Body of pancreas (tissue), 4 donors: ENCODE data around the gene AGTRAP. TPM values are rescaled to one million over a fixed set of nuclear protein-coding genes. Genes with fewer than 3 reads are reported as not detected.

Source experiments
- ATAC-seq: fragments of 150-250 bp; one replicate; pipeline ENCODE4 v1.9.1; 2016
- DNase-seq, 4 donors: peaks; one replicate each; pipeline ENCODE4 v3.0.0-alpha.2; 2019
- H3K27ac ChIP-seq, 4 donors: fragments of 200-600 bp; sonication (generic); 1 replicate in 3 of 4; 2 replicates in 1 of 4; pipeline versions ENCODE4 v1.5.1 to v1.6.1; 2016 to 2019; ENCODE audit warnings: mild to moderate bottlenecking in 1 of 4, mixed read lengths in 1 of 4, moderate library complexity in 1 of 4
- H3K27me3 ChIP-seq, 2 donors: fragments of 200-600 bp; sonication (generic); one replicate each; pipeline ENCODE4 v1.6.0; 2016; ENCODE audit warnings: mild to moderate bottlenecking in 1 of 2
- H3K36me3 ChIP-seq, 2 donors: fragments of 200-600 bp; sonication (generic); replicated peaks in 1 of 2; 2 replicates each; pipeline ENCODE4 v1.5.1; 2016; ENCODE audit warnings: low read depth in 2 of 2; ENCODE audit not compliant: insufficient read depth in 1 of 2
- H3K4me1 ChIP-seq: fragments of 200-600 bp; sonication (generic); one replicate; pipeline ENCODE4 v1.6.0; 2016
- H3K4me3 ChIP-seq, 2 donors: fragments of 200-600 bp; sonication (generic); 1 replicate in 1 of 2; 2 replicates in 1 of 2; pipeline ENCODE4 v1.5.1; 2016 to 2019
- H3K9me3 ChIP-seq, 3 donors: fragments of 200-600 bp; sonication (generic); 1 replicate in 2 of 3; 2 replicates in 1 of 3; pipeline ENCODE4 v1.5.1; 2016
- POLR2A ChIP-seq, 3 donors: fragments of 450-650 bp; IDR thresholded peaks; one replicate each; pipeline ENCODE4 v1.6.1; 2016; ENCODE audit warnings: antibody characterized with exemption in 3 of 3, mild to moderate bottlenecking in 2 of 3
- WGBS, 2 donors: methylation state at CpG; one replicate each; pipeline ENCODE4 v1.1.5; 2017; 5-methylcytosine and 5-hydroxymethylcytosine counted together
- intact Hi-C: fragments of 100-400 bp; cut with DNase I; formaldehyde crosslinking; loops from one replicate; pipeline ENCODE4 v1.15.1; 2023
- total RNA-seq, 2 donors: library from RNA; depleted of rRNA; stranded (reverse); fragments of >200 nt; gene quantifications; one replicate each; pipeline ENCODE4 v1.1.0, GENCODE V29; 2016
- TF ChIP-seq, protein P1 (sequence below), 7 experiments: fragments of 450-650 bp in 4 of 7; fragments of 200-600 bp in 3 of 7; sonication (generic) in 3 of 7; IDR thresholded peaks; one replicate each; pipeline ENCODE4 v1.5.1; 2016 to 2019; ENCODE audit warnings: antibody characterized with exemption in 7 of 7

AGTRAP gene
- total RNA-seq, 2 donors from 2014 or later: 16.8 to 24.6 TPM

DNA sequence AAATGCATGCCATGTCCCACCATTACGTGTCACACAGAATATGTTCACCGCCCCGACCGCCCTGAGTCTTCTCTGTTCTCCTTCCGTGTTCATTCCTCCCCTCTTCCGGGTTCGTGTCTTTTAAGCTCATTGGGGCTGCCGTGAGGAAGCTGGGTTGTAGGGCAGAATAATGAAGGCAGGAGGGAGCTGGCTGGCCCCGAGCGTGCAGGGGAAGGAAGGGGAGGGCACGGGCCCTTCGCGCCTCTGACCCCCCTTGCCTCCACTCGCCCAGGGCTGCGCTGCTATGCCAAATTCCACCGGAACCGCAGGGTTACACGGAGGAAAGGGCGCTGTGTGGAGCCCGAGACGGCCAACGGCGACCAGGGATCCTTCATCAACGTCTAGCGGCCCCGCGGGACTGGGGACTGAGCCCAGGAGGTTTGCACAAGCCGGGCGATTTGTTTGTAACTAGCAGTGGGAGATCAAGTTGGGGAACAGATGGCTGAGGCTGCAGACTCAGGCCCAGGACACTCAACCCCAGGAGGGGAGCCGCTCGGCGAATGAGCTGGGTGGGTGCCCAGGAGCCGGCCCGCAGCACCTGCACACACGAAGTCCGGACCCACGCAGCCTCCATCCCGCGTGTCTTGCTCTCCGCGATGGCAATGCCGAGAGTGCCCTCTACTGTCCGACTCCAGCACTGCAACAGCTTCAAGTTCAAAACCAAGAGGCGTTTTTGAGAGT lies 16.5 kb upstream of the AGTRAP start:
- ATAC-seq (peak; percentile 86), DNase-seq (peak; percentile 82 to 87 (median 85))
- peak in 2 of 3 donors; percentile 6 to 28 for TF ChIP-seq POLR2A (IDR thresholded peaks at IDR 0.05)
- TF ChIP-seq, protein P1, sequence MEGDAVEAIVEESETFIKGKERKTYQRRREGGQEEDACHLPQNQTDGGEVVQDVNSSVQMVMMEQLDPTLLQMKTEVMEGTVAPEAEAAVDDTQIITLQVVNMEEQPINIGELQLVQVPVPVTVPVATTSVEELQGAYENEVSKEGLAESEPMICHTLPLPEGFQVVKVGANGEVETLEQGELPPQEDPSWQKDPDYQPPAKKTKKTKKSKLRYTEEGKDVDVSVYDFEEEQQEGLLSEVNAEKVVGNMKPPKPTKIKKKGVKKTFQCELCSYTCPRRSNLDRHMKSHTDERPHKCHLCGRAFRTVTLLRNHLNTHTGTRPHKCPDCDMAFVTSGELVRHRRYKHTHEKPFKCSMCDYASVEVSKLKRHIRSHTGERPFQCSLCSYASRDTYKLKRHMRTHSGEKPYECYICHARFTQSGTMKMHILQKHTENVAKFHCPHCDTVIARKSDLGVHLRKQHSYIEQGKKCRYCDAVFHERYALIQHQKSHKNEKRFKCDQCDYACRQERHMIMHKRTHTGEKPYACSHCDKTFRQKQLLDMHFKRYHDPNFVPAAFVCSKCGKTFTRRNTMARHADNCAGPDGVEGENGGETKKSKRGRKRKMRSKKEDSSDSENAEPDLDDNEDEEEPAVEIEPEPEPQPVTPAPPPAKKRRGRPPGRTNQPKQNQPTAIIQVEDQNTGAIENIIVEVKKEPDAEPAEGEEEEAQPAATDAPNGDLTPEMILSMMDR (IDR thresholded peaks at IDR 0.05): peak; percentile 88 to 96 (median 95)
- no peaks in the 10 kb centered on the region for H3K9me3 ChIP-seq
- H3K27ac ChIP-seq: peak overlapping the region in 3 of 4 donors; percentile 11 to 71 (median 63)
- no peaks in the 10 kb centered on the region for H3K27me3 ChIP-seq
- no peak overlapping the region for H3K4me3 ChIP-seq
- H3K36me3 ChIP-seq: no peaks in the 10 kb centered on the region
- WGBS, 2 donors: 5 to 26% methylated on average over 13 to 44 of the region's 44 CpGs
- peaks cover 12% of the 10 kb centered on the region for H3K4me1 ChIP-seq
- intact Hi-C loops: loop anchor here (5.0 kb wide), 1 partner anchor 72 kb away; no protein-coding TSS in a partner anchor

DNA sequence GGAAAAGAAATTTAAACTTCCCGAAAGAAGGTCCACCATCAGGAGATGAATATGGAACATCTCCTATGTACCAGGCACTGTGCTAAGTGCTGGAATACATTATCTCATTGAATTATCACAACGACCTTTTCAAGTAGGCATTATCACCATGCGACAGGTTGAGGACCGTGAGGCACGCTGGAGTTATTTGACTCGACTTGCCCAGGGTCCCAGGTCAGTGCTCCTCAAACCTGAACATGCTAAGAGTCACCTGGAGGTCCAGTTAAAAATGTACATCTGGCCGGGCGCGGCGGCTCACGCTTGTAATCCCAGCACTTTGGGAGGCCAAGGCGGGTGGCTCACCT lies 15.9 kb upstream of the AGTRAP start:
- H3K4me1 ChIP-seq: peaks cover 12% of the 10 kb centered on the region
- DNase-seq: no peak
- no peaks in the 10 kb centered on the region for H3K36me3 ChIP-seq
- H3K27ac ChIP-seq: peak overlapping the region in 1 of 4 donors; percentile 63
- TF ChIP-seq, protein P1 (IDR thresholded peaks at IDR 0.05): peak in 1 of 7 experiments; percentile 16
- TF ChIP-seq POLR2A (IDR thresholded peaks at IDR 0.05): no peak
- H3K4me3 ChIP-seq: no peak overlapping the region
- intact Hi-C loops: no loop called here
- no peaks in the 10 kb centered on the region for H3K9me3 ChIP-seq
- H3K27me3 ChIP-seq: no peaks in the 10 kb centered on the region
- 41 to 45% methylated on average over 5 to 12 of the region's 12 CpGs for WGBS, 2 donors
- no peak for ATAC-seq

DNA sequence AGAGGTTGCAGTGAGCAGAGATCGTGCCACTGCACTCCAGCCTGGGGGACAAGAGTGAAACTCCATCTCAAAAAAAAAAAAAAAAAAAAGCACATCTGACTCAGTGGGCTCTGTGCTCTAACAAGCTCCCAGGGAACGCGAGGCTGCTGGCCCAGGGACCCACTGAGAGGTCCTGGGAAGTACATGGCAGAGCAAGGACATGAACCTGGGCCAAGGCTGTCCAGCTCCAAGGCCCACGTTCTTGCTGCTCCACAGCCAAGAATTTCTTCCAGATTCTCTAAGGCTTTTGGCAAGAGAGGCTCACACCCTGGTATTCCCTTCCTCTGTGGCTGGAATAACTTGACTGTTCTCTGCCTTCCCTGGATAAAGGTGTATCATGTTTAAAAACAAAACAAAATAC lies 15.4 kb upstream of the AGTRAP start:
- Histone ChIP-seq H3K36me3 (no peaks in the 10 kb centered on the region), H3K4me3 (no peak overlapping the region), H3K27ac (no peak overlapping the region), H3K27me3 (no peaks in the 10 kb centered on the region), H3K9me3 (no peaks in the 10 kb centered on the region), H3K4me1 (peaks cover 12% of the 10 kb centered on the region)
- DNase-seq (no peak), ATAC-seq (no peak)
- TF ChIP-seq, protein P1 (IDR thresholded peaks at IDR 0.05): no peak
- intact Hi-C loops: no loop called here
- 48 to 64% methylated on average over 4 of the region's 4 CpGs for WGBS, 2 donors

DNA sequence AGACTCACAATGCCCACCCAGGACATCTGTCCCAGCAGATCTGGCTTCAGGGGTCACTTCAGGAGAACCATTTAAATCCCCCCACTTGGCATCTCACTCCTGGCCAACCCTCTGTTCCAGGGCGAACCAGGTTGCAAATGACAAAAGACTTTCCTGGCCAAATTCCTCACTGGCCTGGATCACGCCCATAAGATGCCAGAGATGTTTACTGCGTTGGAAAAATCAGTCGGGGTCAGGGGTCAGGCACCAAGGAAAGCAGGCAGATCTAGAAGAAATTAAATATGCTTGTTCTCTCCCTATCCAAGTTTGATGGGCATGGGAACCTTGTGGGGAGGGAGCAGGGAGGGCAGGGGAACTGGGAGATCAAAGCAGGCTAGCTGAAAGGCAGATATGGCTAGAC lies 14.6 kb upstream of the AGTRAP start:
- no peaks in the 10 kb centered on the region for H3K9me3 ChIP-seq
- H3K27me3 ChIP-seq: no peaks in the 10 kb centered on the region
- H3K36me3 ChIP-seq: no peaks in the 10 kb centered on the region
- no peak for ATAC-seq
- WGBS, 2 donors: 35 to 46% methylated on average over 4 of the region's 4 CpGs
- H3K4me3 ChIP-seq: no peak overlapping the region
- peaks cover 12% of the 10 kb centered on the region for H3K4me1 ChIP-seq
- H3K27ac ChIP-seq: no peak overlapping the region
- no peak for DNase-seq
- intact Hi-C loops: no loop called here
- no peak for TF ChIP-seq POLR2A (IDR thresholded peaks at IDR 0.05)
- TF ChIP-seq, protein P1 (IDR thresholded peaks at IDR 0.05): no peak

DNA sequence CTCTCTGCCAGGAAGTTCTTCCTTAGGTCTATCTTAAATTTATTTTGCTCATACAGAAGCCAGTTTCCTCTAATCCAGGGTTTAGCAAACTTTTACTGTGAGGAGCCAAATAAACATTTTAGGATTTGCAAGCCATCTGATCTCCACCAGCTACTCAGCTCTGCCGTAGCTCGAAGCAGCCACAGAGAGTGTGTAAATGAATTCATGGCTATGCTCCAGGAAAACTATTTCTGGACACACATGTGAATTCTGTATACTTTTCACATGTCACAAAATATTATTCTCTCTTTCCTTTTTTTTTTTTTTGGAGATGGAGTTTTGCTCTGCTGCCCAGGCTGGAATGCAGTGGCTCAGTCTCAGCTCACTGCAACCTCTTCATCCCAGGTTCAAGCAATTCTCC lies 13.4 kb upstream of the AGTRAP start:
- WGBS, 2 donors: 28 to 47% methylated on average over 2 of the region's 2 CpGs
- ATAC-seq: no peak

More for the DNA sequence above, 13.4 kb upstream of the AGTRAP start:
- TF ChIP-seq POLR2A (IDR thresholded peaks at IDR 0.05): no peak
- TF ChIP-seq, protein P1 (IDR thresholded peaks at IDR 0.05): no peak
- no peaks in the 10 kb centered on the region for H3K36me3 ChIP-seq
- no peak for DNase-seq
- peaks cover 12% of the 10 kb centered on the region for H3K4me1 ChIP-seq
- no peaks in the 10 kb centered on the region for H3K9me3 ChIP-seq
- intact Hi-C loops: no loop called here
- H3K4me3 ChIP-seq: no peak overlapping the region
- H3K27ac ChIP-seq: no peak overlapping the region
- no peaks in the 10 kb centered on the region for H3K27me3 ChIP-seq
